Stimulated activated CD4-positive, alpha-beta T cell treated with anti-CD3 and anti-CD28 coated beads, TNF-alpha, amount 100 ng/mL, for 4 hours (primary cell): ENCODE data around the gene PKIG.
"Not testable (repeated sequence)": the region's sequence is repeated elsewhere in the genome, so short reads cannot be mapped to it uniquely, and the experiment has no call there.

Experiments
- DNase-seq, 3 experiments: peaks; one replicate each; pipeline ENCODE4 v3.0.0-alpha.2; 2020; ENCODE audit warnings: low read depth in 3 of 3

The PKIG gene

DNA sequence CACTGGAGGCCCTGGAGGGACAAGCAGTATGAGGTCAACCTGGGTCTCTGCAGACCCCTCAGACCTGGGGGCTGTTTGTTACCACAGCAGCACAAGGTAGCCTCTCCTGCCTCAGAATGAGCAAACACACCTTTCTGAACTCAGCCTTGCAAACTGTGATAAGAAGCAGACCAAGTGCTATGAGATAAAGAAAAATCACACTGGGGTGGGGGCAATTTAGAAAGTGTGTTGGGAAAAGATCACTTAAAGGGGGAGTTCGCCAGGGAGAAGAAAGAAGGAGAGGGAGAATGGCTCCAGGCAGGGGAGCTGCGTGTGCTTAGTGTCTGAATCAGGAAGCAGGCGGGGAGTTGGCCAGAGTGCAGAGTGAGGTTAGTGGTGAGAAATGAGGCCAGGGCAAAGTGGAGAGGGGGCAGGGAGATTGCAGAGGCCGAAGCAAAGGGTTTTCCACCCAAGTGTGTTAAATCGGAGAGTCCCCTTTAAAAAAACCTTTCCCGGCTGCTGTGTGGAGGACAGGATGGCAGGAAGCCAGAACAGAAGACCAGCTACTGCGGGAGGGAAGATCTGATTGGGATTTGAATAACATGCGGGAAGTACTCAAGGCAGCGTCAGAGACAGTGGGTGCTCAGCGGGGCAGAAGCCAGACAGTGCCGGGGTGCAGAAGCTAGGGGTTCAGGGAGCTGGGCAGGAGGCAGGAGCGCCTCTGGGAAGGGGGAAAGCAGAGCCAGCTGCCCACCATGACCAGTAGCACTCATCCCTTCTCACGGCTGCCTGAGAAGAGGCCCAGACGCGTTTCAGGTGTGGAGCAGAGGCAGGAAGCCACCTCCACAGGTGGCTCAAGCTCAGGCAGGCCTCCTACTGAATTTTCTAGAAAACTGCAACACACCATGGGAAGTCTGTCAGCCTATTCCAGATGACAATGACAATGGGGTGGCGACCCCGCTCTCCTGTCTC is 60.1 kb downstream of the PKIG start:
- no peak for DNase-seq

DNA sequence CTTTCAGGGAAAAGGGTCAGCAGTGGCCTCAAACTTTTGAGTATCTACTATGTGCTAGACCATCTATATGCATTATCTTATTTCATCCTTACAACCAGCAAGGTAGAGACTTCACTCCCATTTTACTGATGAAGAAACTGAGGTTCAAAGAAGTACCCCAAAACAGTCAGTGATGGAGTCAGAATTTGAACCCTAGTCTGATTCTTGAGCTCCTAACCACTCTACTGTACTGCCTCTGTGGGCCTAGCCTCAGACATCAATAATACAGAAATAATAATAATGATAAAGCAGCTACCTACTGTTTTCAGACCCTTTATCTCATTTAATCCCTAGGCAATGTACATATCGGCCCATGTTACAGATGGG is 60.8 kb downstream of the PKIG start:
- no peak for DNase-seq

DNA sequence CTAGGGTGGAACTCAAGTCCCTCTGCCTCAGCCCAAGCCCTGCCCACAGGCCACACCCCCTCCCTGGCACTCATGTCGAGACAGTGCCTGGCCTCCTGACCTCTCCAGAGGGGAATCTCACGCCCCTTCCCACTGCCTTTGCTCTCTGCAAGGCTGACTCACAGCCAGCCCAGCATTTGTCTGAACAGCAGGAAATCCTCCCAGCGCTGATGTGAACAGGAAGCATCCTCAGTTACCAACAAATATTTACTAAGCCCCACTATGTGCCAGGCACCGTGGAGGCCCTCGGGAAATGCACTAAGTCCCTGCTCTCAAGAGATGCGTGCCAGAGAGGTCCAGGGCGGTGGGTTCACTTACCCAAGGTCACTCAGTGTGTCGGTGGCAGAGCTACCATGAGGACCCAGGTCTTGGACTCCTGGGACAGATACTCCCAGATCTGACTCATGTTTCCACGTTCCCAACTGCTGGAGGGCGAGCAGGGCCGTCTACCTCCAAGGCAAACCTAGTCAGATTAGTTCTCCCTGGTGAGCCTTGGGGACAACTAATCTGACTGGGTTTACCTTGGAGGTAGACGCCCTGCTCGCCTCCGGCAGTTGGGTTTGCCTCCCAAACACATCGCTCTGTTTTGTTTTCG is 61.3 kb downstream of the PKIG start:
- no peak for DNase-seq

DNA sequence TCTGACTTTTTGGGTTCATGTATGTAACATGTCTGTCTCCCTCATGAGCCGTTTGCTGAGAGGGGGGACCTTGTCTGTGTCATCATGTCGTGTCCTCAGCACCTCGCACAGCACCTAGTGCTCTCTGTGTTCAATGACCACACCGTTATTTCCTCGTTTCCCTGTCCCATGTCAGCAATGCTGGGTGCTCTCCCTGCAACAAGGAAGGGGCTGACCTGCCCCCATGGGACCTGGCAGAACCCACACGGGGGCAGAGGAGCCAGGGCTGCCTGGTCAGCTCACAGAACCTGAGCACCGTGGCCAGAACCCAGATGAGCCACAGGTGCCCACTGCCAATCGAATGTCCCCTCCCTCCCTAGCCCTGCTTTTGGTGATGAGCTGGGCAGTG is 61.8 kb downstream of the PKIG start:
- no peak for DNase-seq

DNA sequence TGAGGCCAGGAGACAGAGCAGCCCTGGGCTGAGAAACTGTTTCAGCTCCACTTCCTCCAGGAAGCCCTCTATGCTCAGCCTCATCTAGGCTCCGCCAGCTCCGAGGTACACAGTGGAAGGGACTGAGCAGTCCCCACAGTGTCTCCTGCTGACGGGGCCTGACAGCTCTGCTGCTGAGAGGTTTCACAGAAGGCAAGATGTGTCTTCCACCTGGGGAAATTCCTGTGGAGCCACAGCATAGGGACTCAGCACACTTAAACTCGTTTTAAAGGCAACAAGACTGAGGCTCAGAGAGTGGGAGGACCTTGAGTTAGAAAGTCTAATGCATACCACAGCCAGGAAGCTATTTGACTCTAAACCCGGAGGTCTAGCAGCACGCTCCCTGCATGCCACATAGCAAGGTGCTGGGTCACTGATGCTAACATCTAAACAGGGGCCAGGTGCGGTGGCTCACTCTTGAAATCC is 62.3 kb downstream of the PKIG start:
- DNase-seq = no peak

DNA sequence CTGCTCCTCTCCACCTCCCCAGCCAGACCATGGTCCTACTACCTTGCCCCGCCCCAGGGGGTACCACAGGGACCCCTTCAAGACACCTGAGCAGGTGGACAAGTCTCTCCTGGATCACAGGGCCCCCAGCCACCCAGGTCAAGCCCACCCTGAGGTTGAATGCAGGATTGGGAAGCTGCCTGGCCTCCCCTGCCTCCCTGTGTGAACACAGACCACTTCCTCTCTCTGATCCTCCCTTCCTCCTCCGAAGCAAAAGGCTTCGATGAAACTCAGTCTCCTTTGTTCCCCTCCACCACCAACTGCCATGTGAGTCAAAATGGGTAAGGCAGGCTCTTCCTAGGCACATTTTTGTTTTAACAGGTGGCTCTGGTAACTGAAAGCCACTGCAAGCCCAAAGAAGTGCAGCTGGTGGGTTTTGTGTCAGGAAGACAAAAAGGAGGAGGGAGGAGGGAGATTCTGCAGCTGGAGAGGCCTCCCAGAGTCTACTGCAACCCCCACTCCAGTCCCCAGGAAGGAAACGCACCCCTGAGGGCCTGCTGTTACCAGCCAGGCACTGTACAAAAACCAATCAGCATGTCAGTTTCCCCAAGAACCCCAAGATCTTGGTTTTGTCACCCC is 63.8 kb downstream of the PKIG start:
- no peak for DNase-seq

DNA sequence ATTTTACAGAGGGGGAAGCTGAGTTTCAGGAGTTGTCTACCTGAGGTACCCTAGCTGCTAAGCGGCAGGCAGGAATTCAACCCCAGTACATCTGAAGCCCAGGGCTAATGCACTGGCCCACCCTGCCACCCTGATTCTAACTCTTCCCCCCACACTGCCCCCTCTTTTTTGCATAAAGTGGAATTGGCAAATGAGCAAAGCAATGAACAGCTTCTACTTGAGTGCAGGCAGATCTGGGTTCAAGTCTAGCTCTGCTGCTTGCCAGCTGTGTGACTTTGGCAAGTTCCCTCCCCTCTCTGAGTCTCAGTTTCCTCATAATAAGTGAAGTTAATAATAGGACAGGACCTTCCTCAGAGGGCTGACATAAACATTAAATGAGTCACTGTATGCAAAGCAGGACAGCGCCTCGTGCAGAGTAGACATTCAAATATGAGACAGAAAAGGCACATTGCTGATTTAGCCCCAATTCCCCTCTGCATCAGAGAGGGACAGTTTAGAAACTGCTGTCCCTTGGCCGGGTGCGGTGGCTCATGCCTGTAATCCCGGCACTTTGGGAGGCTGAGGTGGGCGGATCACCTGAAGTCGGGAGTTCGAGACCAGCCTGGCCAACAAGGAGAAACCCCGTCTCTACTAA is 64.4 kb downstream of the PKIG start:
- no peak for DNase-seq

DNA sequence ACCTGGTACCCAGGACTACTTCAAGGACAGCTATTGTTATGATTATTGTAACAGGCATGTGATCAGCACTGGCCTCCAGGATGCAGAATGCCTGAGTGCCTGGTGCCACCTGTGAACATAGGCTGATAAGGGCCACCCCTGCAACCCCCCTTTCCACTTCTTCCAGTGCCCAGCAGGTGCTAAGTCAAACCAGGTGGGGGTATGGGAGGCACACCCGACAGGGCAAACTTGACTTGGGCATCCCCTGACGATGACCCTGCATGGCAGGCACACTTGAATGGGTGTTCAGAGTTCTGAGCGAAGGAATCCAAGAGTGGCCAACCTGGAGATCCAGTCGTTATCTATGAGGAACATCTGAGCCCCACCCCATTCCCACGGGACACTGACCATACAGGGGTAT is 65.7 kb downstream of the PKIG start:
- DNase-seq = no peak

DNA sequence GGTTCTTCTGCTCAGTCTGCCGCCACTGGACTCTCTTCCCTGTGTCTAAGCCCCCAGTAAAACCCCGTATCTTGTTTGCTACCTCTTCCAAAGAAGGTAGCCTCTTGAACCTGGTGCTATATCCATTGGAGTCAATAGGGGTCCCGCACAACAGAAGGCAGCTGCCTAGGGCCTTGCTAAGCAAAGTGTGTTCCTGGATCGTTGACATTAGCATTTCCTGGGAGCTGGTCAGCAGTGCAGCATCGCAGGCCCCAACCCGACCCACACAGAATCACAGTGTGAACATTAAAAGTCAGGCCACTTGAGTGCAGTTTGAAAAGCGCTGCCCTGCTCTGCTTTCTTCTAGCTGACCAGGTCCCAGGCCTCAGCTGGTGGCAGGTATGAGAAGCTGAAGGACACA is 66.2 kb downstream of the PKIG start:
- no peak for DNase-seq

DNA sequence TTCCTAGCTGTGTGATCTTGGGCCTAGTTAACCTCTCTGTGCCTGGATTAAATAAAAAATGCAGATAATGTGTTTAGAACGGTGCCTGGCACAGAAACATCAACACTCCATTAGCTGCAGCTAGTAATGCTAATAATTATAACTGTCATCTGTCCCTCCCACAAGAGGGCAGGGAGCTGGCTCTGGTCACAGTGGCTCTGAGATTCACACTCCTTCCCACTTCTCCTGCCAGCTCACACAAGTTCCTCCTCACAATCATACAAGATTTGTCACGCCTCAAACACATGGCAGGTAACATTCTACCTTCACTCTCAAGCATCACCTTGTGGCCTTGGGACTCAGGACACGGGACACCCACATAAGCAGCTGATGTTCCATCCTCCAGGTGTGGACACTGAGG is 66.7 kb downstream of the PKIG start:
- DNase-seq = no peak

DNA sequence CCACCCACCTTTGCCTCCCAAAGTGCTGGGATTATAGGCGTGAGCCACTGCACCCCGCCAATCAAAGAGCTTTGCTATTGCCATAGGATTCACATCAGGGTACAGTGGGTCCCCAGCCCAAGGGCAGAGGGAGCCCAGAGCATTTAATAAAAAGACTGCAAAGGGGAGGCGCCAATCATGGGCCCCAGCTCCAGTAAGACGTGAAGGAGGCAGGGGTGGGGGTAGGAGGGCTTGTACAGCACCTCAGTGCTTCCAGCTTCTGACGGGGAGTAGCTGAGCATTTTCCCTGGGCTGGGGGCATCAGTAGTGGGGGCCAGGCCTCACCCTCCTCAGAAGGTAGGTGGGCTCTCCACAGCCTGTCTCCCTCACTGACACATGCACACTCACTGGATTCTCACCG is 67.6 kb downstream of the PKIG start:
- DNase-seq = no peak

DNA sequence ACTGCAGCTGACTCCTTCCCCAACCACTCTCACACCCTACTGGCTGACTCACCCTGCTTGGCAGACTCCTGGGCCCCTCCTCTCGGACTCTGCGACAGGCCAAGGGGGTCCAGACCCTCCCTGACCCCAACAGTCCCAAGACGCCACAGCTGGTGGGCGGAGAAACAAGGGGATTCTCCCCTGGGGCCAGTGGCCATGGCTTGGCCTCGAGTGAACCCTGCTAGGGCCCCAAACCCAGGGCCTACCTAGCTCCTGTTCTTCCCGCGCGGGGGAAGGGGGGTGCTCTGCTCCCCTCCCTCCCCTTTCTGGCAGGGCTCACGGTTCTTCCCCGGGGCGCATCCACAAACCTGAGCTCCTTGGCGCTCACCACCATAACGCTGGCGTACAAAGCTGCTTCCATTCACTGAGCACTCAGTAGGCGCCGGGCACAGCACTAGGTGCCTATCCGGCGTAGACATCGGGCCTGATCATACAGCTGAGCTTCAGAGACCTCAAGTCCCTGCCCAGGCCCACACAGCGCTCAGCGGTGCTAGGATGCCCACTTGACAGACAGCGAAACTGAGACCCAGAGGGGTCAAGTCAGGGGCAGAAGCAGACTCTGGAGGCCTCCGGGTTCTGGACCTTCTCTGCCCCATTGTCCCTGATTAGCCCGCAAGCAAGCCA is 68.5 kb downstream of the PKIG start:
- no peak for DNase-seq

DNA sequence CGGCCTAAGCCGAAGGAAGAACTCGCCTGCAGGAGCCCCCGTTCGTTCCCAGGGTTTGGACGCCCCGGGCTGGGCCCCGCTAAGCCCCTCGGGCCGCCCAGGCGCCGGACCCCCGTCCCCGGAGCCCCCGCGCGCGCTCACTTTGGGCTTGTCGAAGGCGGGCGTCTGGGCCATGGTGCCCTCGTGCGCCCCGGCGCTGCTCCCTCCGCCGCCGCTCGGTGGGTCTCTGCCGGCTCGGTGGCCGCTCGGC is 69.0 kb downstream of the PKIG start:
- no peak for DNase-seq

DNA sequence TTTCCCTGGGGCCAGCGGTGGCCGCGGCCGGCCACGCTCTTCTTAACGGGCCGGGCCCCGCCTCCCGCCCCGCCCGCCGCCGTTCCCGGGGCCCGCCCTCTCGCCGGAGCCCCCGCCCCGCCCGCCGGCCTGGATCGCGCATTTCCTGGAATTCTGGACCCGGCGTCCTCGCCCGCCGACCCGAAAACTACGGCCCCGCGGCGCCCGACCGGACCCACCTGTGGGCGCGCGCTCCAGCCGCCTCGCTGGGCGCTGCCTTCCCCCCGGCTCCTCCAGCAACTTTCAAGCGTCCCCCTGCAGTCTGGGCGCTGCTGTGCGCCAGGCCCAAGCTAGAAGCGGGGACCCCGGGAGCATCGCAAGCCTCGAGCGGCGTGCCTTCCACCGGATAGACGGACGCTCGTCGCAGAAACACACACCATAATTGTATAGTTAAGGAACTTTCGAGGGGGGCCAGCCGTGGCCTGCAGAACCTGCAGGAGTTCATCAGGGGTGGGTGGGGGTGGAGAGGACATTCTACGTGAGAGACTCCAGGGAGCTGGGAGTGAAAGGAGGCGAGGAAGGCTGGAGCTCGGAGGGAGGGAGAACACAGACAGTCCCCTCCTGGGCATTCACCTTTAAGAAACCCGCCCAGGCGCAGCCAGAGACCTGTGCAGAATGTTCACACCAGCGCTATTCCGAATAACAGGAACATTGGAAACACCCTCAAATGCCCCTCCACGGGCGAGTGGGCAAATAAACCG is 69.5 kb downstream of the PKIG start, which contains the start of gene ADA:
Gene ADA, minus strand, starts transcription at position 16 of the 740 bp plus-strand sequence. CDS start 92 bp downstream, outside the sequence.
- DNase-seq = no peak

DNA sequence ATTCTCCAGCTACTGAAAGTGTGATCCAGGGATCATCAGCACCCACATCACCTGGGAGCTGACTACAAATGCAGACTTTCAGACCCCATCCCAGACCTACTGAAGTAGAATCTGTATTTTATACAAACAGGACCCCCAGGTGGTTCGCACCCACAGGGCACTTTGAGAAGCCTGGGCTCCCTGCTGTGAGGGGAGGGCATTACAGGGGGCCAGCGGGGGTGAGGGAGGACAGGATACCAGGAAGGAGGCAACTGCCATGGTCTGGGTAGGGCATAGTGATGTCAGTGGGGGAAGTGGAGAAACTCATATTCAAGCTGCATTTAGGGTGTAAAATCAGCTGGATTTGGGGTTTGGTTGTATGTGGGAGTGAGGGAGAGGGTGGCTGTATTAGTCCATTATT is 71.2 kb downstream of the PKIG start:
- no peak for DNase-seq

DNA sequence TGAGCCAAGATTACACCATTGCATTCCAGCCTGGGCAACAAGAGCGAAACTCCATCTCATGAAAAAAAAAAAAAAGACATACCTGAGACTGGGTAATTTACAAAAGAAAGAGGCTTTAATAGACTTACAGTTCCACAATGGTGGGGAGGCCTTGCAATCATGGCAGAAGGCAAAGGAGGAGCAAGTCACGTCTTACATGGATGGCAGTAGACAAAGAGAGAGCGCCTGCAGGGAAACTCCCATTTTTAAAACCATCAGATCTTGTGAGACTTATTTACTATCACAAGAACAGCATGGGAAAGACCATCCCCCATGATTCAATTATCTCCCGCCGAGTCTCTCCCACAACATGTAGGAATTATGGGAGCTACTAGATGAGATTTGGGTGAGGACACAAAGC is 71.8 kb downstream of the PKIG start:
- not testable (repeated sequence) for DNase-seq

DNA sequence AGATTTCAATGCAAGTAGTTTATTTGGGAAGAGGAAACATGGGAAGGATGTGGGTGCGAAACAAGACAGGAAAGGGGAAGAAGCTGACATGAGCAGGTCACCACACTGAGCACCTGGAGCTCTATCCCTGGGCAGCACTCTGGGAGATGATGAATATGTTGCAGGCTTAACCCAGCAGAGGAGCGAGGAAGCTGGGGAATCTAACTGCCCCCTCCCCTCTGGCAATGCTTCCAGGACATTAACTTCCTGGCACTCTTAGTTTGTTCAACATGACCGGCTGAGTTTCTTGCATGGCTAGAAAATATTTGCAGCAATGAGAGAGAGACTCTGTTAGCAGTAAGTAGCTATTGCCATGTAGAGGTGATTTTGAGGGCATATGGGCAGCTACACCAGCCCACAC is 74.1 kb downstream of the PKIG start:
- DNase-seq = no peak

DNA sequence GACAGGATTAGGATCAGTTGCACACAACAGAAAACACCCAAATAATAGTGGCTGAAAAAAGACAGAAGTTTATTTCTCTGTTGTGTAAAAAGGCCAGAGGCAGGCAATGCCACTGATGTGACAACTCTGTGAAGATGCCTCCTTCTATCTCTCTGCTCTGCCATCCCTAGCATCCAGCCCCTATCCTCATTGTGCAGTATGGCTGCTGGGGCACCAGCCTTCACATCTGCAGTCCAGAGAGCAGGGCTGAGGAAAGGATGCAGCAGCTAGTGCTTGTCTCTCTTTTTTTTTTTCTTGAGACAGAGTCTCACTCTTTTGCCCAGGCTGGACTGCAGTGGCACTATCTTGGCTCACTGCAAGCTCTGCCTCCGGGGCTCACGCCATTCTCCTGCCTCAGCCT is 75.5 kb downstream of the PKIG start:
- no peak for DNase-seq

DNA sequence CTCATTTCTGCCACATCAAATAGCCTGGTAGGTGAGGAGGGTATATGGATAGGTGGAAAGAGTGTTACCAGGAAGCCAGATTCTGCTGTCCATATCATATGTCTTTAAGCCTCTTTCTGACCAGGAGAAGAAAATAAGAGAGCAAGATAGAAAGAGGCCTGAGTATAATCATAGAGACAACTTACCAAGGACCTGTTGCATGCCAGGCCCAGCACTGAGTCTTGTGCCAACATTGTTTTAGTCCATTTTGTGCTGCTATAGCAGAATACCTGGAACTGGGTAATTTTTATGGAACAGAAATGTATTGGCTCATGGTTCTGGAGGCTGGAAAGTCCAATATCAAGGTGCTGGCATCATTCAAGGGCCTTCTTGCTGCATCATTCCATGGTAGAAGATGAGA is 76.4 kb downstream of the PKIG start:
- no peak for DNase-seq

DNA sequence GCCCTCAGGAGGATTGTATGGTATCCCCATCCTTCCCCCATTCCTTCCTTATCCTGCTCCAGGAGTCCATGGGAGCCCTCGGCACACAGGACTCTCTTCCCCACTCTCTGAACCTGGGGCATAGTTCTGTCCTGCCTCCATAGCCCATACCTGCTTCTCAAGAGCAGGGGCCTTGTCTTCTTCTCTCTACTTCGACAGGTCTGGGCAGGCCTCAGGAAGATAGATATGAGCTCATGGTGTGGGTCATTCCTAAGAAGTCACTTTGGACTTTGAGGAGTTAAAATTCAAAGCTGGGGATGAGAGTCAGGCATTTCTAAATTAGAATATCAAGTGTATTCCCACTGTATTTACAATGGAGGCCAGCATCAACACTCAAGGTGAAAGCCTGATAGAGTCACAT is 77.6 kb downstream of the PKIG start:
- DNase-seq = no peak

DNA sequence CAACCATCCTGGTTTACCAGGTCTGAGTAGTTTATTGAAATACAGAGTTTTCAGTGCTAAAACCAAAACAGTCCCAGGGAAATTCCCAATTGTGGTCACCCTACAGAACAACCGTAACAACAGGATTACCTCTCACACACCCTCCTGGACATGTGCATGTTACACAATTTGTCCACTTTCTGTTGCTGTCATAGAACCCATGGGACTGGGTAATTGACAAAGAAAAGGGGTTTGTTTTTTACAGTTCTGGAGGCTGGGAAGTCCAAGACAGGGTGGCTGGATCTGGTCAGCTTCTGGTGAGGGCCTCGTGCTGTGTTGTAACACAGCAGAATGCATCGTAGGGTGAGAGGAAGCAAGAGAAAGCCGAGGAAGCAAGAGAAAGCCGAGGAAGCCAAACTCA is 78.2 kb downstream of the PKIG start:
- no peak for DNase-seq
